Measurements from ENCODE around the gene PSME2.
A peak's percentile ranks its signal among the peaks of the same experiment; 100 is the strongest.

The PSME2 gene

GRCh38 chr14:24132976-24133375 is 13.4 kb downstream of the PSME2 start:
- no peak for DNase-seq

GRCh38 chr14:24132061-24132685 is 14.2 kb downstream of the PSME2 start:
- DNase-seq, result no peak

DNA sequence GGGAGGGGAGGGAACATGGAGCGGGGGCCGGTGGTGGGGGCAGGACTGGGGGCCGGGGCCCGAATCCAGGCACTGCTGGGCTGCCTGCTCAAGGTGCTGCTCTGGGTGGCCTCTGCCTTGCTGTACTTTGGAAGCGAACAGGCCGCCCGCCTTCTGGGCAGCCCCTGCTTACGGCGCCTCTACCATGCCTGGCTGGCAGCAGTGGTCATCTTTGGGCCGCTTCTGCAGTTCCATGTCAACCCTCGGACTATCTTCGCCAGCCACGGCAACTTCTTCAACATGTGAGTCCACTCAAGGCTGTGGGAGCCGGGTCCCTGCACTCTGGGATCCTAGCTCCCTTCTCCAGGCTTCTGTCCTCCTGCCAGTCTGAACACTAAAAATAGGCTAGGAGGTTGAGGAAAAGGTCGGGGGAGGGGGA is 14.9 kb downstream of the PSME2 start:
- no peak for DNase-seq

DNA sequence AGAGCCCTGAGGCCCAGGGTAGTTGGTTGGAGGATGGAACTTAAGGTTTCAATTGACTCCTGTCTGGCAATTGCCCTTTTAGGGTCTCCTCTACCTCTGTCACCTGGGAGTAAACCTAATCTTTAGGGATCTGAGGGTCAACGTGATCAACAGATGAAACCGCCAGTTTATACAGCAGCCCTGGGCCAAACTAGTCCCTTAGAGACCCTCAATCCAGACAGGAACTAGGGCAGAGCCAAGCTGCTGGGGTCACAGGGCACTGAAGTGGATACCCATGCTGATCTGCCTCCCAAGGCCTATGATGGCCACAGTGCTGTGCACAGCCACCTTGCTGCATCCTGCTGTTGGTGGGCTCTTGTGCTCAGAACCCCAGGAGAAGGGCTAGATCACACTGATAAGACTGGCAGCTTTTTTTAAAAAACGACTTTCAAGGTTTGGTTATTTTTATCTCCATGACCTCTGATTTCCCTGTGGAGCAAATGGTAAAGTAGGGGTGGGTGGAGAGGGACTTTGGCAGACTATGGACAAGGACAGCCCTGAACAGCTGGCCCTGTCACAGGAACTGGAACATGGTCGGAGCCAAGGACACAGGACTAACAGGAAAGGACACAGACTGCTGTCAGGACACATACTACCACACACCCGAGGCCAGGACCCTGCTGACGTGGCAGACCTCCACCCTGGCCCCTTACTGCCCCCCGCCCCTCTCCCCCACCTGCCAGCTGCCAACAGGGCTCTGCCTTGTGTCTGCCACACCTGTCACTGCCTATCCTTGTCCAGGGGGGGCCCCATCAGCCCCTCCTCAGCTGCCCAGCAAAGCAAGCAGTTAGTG is 15.5 kb downstream of the PSME2 start:
- DNase-seq, result no peak

DNA sequence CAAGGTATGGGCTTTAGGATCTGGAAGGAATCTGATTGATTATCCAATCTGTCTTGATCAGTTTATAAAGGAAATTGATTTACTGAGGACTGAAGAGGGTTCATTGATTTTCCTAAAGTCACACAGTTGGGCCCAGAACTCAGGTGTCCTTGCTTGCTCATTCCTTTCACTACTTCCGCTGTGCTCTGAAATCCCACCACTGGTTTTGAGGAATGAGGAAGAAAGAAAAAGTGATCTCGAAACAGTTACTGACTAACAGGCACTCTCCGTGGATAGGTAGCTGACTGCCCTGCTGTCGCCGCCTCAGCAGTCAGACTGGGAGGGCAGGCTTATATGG is 16.1 kb downstream of the PSME2 start, which contains the start of gene FITM1:
FITM1 (plus strand) TSS at position 280 of the 337 bp plus-strand sequence. CDS start 905 bp downstream, outside the sequence.
- no peak for DNase-seq

- DNase-seq, result no peak
These were observed 16.9 kb downstream of the PSME2 start for GRCh38 chr14:24129410-24129998.

GRCh38 chr14:24127673-24128072 is 18.7 kb downstream of the PSME2 start:
- no peak for DNase-seq

DNA sequence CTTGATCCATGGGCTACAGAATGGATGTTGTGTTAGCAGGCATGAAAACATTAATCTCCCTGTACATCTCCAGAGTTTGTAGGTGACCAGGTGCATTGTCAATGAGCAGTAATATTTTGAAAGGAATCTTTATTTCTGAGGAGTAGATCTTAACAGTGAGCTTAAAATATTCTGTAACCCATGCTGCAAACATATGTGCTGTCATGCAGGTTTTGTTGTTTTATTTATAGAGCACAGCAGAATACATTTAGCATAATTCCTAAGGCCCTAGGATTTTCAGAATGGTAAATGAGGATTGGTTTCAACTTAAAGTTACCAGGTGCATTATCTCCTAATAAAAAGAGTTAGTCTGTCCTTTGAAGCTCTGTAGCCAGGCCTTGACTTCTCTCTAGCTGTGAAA is 19.5 kb downstream of the PSME2 start:
- DNase-seq, result no peak

- peak in 1 of 3 donors; percentile 20 for DNase-seq
These were observed 22.7 kb downstream of the PSME2 start for GRCh38 chr14:24123424-24124417.

GRCh38 chr14:24122898-24123297 is 23.5 kb downstream of the PSME2 start:
- DNase-seq, result no peak

DNA sequence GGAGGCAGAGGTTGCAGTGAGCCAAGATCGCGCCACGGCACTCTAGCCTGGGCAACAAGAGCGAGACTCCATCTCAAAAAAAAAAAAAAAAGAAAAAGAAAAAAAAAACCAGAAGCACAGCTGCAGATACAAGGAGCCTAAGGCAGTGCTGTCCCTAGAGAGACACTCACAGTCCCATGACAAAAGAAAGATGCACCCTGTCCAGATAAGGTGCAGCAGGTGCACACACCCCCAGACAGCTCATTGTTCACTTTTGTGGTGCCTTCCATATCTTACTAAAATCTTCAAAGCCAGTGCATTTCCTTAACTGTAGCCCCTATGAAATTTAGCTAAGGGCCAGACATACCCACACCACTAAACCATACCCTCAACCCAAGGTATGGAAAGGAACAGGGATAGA is 24.0 kb downstream of the PSME2 start:
- no peak for DNase-seq

DNA sequence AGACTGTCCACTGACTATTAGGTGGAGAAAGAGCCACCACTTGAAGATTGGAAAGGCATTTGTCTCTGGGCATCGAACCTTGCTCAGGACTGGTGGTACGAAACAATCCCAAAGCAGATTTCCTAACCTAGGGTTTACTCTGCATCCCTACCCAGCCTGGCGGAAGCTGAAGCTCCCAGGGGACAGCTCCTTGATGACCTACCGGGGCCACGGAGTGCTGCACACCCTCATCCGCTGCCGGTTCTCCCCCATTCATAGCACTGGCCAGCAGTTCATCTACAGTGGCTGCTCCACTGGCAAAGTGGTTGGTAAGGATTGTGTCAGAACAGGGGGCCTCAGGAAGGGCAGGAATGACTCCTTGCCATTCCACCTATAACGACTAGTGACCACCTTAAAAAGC is 25.2 kb downstream of the PSME2 start:
- DNase-seq, result no peak

- DNase-seq, result no peak
These were observed 26.7 kb downstream of the PSME2 start for GRCh38 chr14:24119691-24120090.

DNA sequence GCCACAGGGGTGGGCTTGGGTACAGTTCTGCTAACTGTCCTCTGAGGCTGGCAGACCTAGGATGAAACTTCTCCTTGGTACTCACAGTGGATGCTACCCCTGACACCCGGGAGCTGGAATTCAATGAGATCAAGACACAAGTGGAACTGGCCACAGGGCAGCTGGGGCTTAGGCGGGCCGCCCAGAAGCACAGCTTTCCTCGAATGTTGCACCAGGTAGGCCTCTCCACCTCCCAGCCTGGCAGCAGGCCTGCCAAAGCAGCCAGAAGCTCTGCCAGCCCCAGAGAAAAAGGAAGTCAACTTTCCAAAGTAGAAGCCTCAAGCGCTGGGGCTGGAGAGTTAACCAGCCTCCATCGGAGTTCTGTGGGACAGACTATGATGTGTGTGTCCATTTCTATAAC is 29.2 kb downstream of the PSME2 start:
- DNase-seq, result no peak

DNA sequence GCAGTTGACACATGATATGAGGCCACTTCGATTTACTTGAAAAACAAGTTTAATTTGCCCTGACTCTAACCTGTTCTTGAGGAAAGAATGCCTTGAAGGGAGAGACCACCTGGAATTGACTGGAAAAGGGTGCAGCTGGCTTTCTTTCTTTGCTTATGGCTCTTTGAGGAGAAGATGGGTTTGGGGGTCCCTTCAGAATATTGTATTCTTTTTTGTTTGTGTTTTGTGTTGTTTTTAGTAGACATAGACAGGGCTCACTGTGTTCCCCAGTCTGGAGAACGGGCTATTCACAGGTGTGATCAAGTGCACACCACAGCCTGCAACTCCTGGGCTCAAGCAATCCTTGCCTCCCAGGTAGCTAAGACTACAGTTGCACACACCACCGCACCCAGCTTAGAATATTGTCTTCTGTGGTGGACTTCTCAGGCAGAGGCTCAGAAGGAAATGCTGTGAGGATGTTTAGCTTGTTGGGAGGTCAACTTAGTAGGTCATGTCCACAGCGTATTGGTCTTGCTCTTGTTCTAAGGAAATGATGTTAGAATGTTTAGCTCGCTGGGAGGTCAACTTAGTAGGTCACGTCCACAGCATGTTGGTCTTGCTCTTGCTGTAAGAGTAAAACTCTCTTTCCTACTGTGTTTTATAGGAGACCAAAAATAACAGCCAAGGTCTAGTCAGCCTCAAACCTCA is 30.1 kb downstream of the PSME2 start:
- DNase-seq, result no peak

- DNase-seq, result no peak
These were observed 30.8 kb downstream of the PSME2 start for GRCh38 chr14:24115422-24116127.

DNA sequence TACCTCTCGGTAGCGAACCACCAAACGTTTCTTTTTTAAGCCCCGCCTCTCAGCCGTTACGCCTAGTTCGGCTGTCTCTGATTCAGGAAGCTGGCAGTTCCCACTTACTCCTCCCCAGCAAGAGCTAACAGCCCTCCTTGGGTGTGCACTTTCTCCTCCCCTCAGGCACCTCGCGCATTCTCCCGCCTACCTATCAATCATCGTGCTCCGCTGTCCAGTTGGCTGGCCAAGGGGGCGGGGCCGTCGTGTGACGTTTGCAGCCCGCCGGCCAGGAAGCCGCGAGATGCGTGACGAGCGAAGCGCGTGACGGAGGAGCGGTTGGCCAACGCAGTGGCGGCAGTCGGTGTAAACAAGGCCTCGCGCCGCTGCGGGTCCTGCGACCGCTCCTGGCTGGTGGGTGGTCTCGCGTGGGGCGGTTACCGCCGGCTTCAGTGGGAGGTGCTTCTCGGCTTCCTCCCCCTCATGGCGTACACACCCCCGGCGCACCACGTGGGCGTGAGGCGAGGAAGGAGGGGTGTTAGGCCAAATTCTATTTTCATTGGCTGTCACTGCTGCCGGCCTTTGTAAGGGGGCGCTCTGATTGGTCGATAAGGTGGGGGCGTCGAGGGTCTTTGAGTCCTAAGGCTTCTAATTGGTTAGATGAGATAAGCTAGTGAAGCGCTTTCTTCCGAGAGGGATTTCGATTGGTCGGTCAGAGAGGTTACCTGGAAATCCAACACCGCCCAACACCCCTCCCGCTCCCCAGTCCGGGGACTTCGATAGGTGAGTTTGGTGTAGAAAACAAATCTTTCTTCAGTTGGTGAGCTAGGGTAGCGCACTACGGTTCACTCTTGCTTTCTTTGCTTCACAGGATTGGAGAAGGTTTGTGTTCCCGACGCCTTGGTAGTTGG is 31.6 kb downstream of the PSME2 start, which contains the start of the genes DCAF11 and NRL:
DCAF11 (plus strand) TSS at position 246 of the 890 bp plus-strand sequence. CDS start 818 bp downstream, outside the sequence.
NRL (minus strand) TSS at position 418 of the 890 bp plus-strand sequence. CDS start 32,101 bp downstream, outside the sequence.
- peak; percentile 99 to 100 (median 100) for DNase-seq

DNA sequence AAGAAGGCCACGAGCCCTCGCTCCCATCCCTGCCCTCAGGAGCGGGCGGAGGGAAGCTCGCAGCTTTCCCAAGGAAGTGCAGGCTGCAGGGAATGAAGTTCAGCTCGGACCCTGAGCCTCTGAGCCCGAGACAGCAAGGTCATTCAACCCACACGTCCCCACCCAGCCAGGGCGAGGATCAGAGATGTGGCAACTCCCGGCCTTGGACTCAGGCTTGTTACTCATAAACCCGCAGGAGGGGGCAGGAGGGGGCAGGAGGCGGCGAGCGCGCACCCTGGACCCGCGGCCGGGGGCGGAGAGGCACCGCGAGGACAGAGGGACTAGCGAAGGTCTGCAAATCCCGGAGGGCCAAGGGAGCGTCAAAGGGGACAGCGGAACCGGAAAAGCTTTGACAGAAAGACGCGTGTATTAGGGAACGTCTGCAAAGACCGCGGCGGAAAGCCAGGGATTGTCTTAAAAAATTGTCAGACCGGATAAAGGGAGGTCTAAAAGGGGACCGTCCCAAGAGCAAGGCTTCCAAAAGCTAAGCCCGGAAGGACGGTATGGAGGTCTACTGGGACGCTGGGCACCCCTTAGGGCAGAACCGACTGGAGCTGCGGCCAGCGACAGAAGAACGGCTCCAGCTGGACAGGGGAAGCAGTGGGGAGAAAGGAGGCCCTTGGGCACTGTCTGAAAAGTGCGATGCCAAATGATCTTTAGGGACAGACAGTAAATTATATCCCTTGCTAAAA is 32.4 kb downstream of the PSME2 start:
- DNase-seq, result peak; percentile 94 to 97 (median 97)

- DNase-seq, result no peak
These were observed 33.0 kb downstream of the PSME2 start for GRCh38 chr14:24113379-24113800.

Data from suppressor macrophage treated with lipopolysaccharide for 1 hour (primary cell).